LNCaP clone FGC (cell line): ENCODE results near the gene TMCO4.

Source experiments
- DNase-seq: peaks from one replicate; pipeline ENCODE4 v3.0.0-alpha.2; 2011; ENCODE audit warnings: low read depth
- H3K4me3 ChIP-seq: 2 replicates; pipeline ENCODE4 v1.5.1; 2011; ENCODE audit warnings: mild to moderate bottlenecking, low read depth, low read length, control low read depth
- TF ChIP-seq, protein P1 (sequence below): IDR thresholded peaks from 2 replicates; pipeline ENCODE4 v1.5.1; 2012; ENCODE audit warnings: mild to moderate bottlenecking; ENCODE audit not compliant: control insufficient read depth, insufficient read depth; ENCODE audit errors: extremely low read depth

Gene TMCO4

GRCh38 chr1:19747761-19748160 lies 52.0 kb downstream of the TMCO4 start:
- TF ChIP-seq, protein P1, sequence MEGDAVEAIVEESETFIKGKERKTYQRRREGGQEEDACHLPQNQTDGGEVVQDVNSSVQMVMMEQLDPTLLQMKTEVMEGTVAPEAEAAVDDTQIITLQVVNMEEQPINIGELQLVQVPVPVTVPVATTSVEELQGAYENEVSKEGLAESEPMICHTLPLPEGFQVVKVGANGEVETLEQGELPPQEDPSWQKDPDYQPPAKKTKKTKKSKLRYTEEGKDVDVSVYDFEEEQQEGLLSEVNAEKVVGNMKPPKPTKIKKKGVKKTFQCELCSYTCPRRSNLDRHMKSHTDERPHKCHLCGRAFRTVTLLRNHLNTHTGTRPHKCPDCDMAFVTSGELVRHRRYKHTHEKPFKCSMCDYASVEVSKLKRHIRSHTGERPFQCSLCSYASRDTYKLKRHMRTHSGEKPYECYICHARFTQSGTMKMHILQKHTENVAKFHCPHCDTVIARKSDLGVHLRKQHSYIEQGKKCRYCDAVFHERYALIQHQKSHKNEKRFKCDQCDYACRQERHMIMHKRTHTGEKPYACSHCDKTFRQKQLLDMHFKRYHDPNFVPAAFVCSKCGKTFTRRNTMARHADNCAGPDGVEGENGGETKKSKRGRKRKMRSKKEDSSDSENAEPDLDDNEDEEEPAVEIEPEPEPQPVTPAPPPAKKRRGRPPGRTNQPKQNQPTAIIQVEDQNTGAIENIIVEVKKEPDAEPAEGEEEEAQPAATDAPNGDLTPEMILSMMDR: no peak
- DNase-seq: no peak
- no peak overlapping the region for H3K4me3 ChIP-seq

DNA sequence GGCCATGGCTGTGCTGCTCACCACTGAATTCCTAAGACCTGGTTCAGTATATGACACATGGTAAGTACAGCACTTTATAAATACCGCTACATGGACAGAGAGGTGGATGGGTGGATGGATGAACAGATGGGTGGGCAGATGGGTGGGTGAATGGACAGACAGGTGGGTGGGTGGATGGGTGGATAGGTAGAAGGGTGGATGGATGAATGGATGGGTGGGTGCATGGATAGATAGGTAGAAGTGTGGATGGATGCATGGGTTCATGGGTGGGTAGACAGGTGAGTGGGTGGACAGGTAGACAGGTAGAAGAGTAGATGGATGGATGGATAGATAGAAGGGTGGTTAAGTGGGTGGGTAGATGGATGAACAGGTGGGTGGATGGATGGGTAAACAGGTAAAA lies 54.8 kb downstream of the TMCO4 start:
- no peak for DNase-seq
- H3K4me3 ChIP-seq: no peak overlapping the region
- TF ChIP-seq, protein P1: no peak

- no peak overlapping the region for H3K4me3 ChIP-seq
- DNase-seq: no peak
- TF ChIP-seq, protein P1: no peak
Measured at GRCh38 chr1:19744335-19744743, 55.4 kb downstream of the TMCO4 start.

DNA sequence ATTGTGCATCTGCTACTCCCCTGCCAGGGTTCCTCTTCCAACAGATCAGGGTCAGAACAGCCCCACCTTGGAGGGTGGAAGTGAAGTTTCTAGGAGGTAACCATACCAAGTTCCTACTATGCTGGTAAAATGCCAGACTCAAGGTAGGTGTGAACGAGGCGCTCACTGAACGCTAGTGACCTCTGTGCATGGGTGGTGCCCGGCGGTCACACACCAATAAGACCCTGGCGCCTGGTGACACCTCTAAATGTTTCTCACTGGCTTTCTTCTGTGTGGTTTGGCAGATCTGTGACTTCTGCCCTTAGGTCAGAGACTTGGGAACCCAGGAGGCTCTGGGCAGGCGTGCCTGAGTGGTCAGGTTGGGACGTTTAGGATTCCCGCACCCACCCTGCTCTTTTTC lies 55.9 kb downstream of the TMCO4 start:
- DNase-seq: no peak
- no peak overlapping the region for H3K4me3 ChIP-seq
- TF ChIP-seq, protein P1: no peak

- DNase-seq: no peak
- TF ChIP-seq, protein P1: no peak
- H3K4me3 ChIP-seq: no peak overlapping the region
Measured at GRCh38 chr1:19743180-19743579, 56.5 kb downstream of the TMCO4 start.

GRCh38 chr1:19739628-19740027 lies 60.1 kb downstream of the TMCO4 start:
- no peak for DNase-seq
- TF ChIP-seq, protein P1: no peak
- no peak overlapping the region for H3K4me3 ChIP-seq

GRCh38 chr1:19738669-19739068 lies 61.0 kb downstream of the TMCO4 start:
- no peak overlapping the region for H3K4me3 ChIP-seq
- no peak for DNase-seq
- TF ChIP-seq, protein P1: no peak
